ENCODE measurements around the gene SEMA6C.

GRCh38 chr1:151128800-151129199 lies 17.6 kb downstream of the SEMA6C start:
- TF ChIP-seq OSR1 (CRISPR knock-in tag; IDR thresholded peaks at IDR 0.05) (no peak), RARB (CRISPR knock-in tag; IDR thresholded peaks at IDR 0.05) (no peak), GLIS3 (CRISPR knock-in tag; IDR thresholded peaks at IDR 0.05) (no peak), TSHZ2 (CRISPR knock-in tag; IDR thresholded peaks at IDR 0.05) (no peak), BACH2 (CRISPR knock-in tag; IDR thresholded peaks at IDR 0.05; ENCODE audit: borderline replicate concordance) (no peak), ZFP3 (CRISPR knock-in tag; IDR thresholded peaks at IDR 0.05) (no peak), POU6F1 (CRISPR knock-in tag; IDR thresholded peaks at IDR 0.05; ENCODE audit: borderline replicate concordance, low read depth) (no peak), ZFP30 (CRISPR knock-in tag; IDR thresholded peaks at IDR 0.05) (no peak), ZNF70 (CRISPR knock-in tag; IDR thresholded peaks at IDR 0.05) (no peak), CSRNP3 (CRISPR knock-in tag; IDR thresholded peaks at IDR 0.05) (no peak), ARNTL (CRISPR knock-in tag; IDR thresholded peaks at IDR 0.05; ENCODE audit: borderline replicate concordance, low read depth) (no peak), ESRRG (CRISPR knock-in tag; IDR thresholded peaks at IDR 0.05) (no peak), PPARA (CRISPR knock-in tag; IDR thresholded peaks at IDR 0.05; ENCODE audit: borderline replicate concordance) (no peak)

Data from SK-N-SH treated with all-trans-retinoic acid at 6 μM for 48 hours (cell line).